IMR-90 (cell line): ENCODE data around the gene NME7. TPM values are rescaled to one million over a fixed set of nuclear protein-coding genes. Genes with fewer than 3 reads are reported as not detected.

Experiments used
- ATAC-seq: fragments of 200-7000 bp; cut with Tn5 transposase; 2 replicates; pipeline ENCODE4 v1.9.1; 2020; ENCODE audit warnings: low read depth, mild to moderate bottlenecking, moderate library complexity
- BruUV-seq: library from RNA; stranded (reverse); fragments of 400-500 nt; replicated peaks from 2 replicates; lab custom pipeline; 2021; lab: Mats Ljungman, UMichigan
- CTCF ChIA-PET: fragments of 300-600 bp; formaldehyde crosslinking; extraction: SDS; loops from one replicate; lab custom pipeline; 2021; ENCODE audit warnings: antibody characterized with exemption; lab: Yijun Ruan, JAX
- POLR2A ChIA-PET: fragments of 300-600 bp; sonication (Branson Sonifier 250); formaldehyde crosslinking; loops from one replicate; lab custom pipeline; 2022; ENCODE audit warnings: antibody characterized with exemption; ENCODE audit not compliant: unreplicated experiment; lab: Charles Lee
- DNase-seq: peaks from one replicate; pipeline ENCODE4 v3.0.0; 2013
- H2AFZ ChIP-seq: replicated peaks from 2 replicates; pipeline ENCODE3; 2013; ENCODE audit warnings: low read length, mild to moderate bottlenecking; ENCODE audit not compliant: poor library complexity
- H2AK5ac ChIP-seq: 2 replicates; pipeline ENCODE4 v1.6.1; 2013; ENCODE audit warnings: low read depth, low read length, inconsistent platforms
- H2AK9ac ChIP-seq: replicated peaks from 2 replicates; pipeline ENCODE3; 2013; ENCODE audit warnings: mild to moderate bottlenecking, low read depth, low read length, moderate library complexity; ENCODE audit not compliant: poor library complexity
- H2BK120ac ChIP-seq: 2 replicates; pipeline ENCODE4 v1.6.1; 2013; ENCODE audit warnings: low read depth, low read length, inconsistent platforms
- H2BK15ac ChIP-seq: 3 replicates; pipeline ENCODE4 v1.6.1; 2013; ENCODE audit warnings: low read depth, low read length, inconsistent platforms
- H2BK20ac ChIP-seq: 2 replicates; pipeline ENCODE4 v1.6.1; 2013; ENCODE audit warnings: low read depth, mild to moderate bottlenecking, inconsistent platforms, low read length, moderate library complexity
- H2BK5ac ChIP-seq: 2 replicates; pipeline ENCODE4 v1.6.1; 2013; ENCODE audit warnings: mild to moderate bottlenecking, low read depth, low read length, inconsistent platforms; ENCODE audit not compliant: poor library complexity, severe bottlenecking
- H3K14ac ChIP-seq: replicated peaks from 2 replicates; pipeline ENCODE4 v1.6.1; 2013; ENCODE audit warnings: low read depth, low read length, inconsistent platforms
- H3K18ac ChIP-seq: 2 replicates; pipeline ENCODE4 v1.6.1; 2013; ENCODE audit warnings: low read depth, low read length, control low read depth
- H3K23ac ChIP-seq: 2 replicates; pipeline ENCODE4 v1.6.1; 2013; ENCODE audit warnings: low read depth, low read length, inconsistent platforms
- H3K27ac ChIP-seq: 2 replicates; pipeline ENCODE4 v1.5.1; 2013; ENCODE audit warnings: mild to moderate bottlenecking, control low read depth, low read length; ENCODE audit not compliant: insufficient read depth
- H3K27me3 ChIP-seq: 2 replicates; pipeline ENCODE4 v1.6.1; 2013; ENCODE audit warnings: low read length; ENCODE audit not compliant: control insufficient read depth, insufficient read depth
- H3K36me3 ChIP-seq: 2 replicates; pipeline ENCODE4 v1.6.1; 2013; ENCODE audit warnings: low read length, mixed read lengths; ENCODE audit not compliant: control insufficient read depth, insufficient read depth
- H3K4ac ChIP-seq: 2 replicates; pipeline ENCODE4 v1.6.1; 2013; ENCODE audit warnings: low read depth, low read length, inconsistent platforms
- H3K4me1 ChIP-seq: 2 replicates; pipeline ENCODE4 v1.6.1; 2013; ENCODE audit warnings: low read length, mixed read lengths; ENCODE audit not compliant: control insufficient read depth, insufficient read depth
- H3K4me2 ChIP-seq: 2 replicates; pipeline ENCODE4 v1.6.1; 2013; ENCODE audit warnings: low read depth, mild to moderate bottlenecking, control low read depth, low read length, moderate library complexity
- H3K4me3 ChIP-seq: 2 replicates; pipeline ENCODE4 v1.5.1; 2013; ENCODE audit warnings: low read depth, mild to moderate bottlenecking, control low read depth, low read length, moderate library complexity; ENCODE audit not compliant: insufficient read depth
- H3K56ac ChIP-seq: 2 replicates; pipeline ENCODE4 v1.6.1; 2013; ENCODE audit warnings: low read length, inconsistent platforms; ENCODE audit not compliant: insufficient read depth; ENCODE audit errors: extremely low read depth
- H3K79me1 ChIP-seq, 2 experiments: 2 replicates each; pipeline ENCODE4 v1.6.1; 2013; ENCODE audit warnings: low read length in 2 of 2, inconsistent platforms in 1 of 2, low read depth in 1 of 2
- H3K9ac ChIP-seq: 2 replicates; pipeline ENCODE4 v1.6.1; 2013; ENCODE audit warnings: low read depth, low read length, control low read depth
- H3K9me1 ChIP-seq: 2 replicates; pipeline ENCODE4 v1.6.1; 2013; ENCODE audit warnings: low read length, inconsistent platforms; ENCODE audit not compliant: insufficient read depth
- H3K9me3 ChIP-seq: 2 replicates; pipeline ENCODE4 v1.6.1; 2013; ENCODE audit warnings: low read length; ENCODE audit not compliant: control insufficient read depth, insufficient read depth
- H4K20me1 ChIP-seq: 2 replicates; pipeline ENCODE4 v1.6.1; 2013; ENCODE audit warnings: low read length, inconsistent platforms; ENCODE audit not compliant: insufficient read depth
- H4K5ac ChIP-seq: 2 replicates; pipeline ENCODE4 v1.6.1; 2013; ENCODE audit warnings: mild to moderate bottlenecking, low read depth, low read length, control low read depth
- H4K8ac ChIP-seq, 2 experiments: 2 replicates each; pipeline ENCODE4 v1.6.1; 2013; ENCODE audit warnings: low read depth in 2 of 2, low read length in 2 of 2, control low read depth in 1 of 2, inconsistent platforms in 1 of 2
- H4K91ac ChIP-seq: 2 replicates; pipeline ENCODE4 v1.6.1; 2013; ENCODE audit warnings: low read depth, low read length, inconsistent platforms; ENCODE audit not compliant: insufficient read depth
- BHLHE40 ChIP-seq: fragments of 150-350 bp; IDR thresholded peaks from 2 replicates; pipeline ENCODE4 v1.6.1; 2016; ENCODE audit warnings: mild to moderate bottlenecking, low read depth, low read length
- CEBPB ChIP-seq: IDR thresholded peaks from 2 replicates; pipeline ENCODE4 v1.6.1; 2012; ENCODE audit warnings: low read depth, low read length, improper control_type of control experiment
- CHD1 ChIP-seq: IDR thresholded peaks from 2 replicates; pipeline ENCODE4 v1.6.1; 2012; ENCODE audit warnings: low read depth, low read length, improper control_type of control experiment
- CTCF ChIP-seq: conservative IDR thresholded peaks from 2 replicates; pipeline ENCODE4 v1.5.1; 2012; ENCODE audit warnings: mild to moderate bottlenecking, low read depth, low read length, improper control_type of control experiment
- FOS ChIP-seq: fragments of 150-350 bp; IDR thresholded peaks from 2 replicates; pipeline ENCODE4 v1.6.1; 2016; ENCODE audit warnings: low read depth, low read length
- MAZ ChIP-seq: IDR thresholded peaks from 2 replicates; pipeline ENCODE4 v1.6.1; 2012; ENCODE audit warnings: low read depth, mild to moderate bottlenecking, low read length, improper control_type of control experiment, moderate library complexity, borderline replicate concordance
- NFE2L2 ChIP-seq: fragments of 150-350 bp; IDR thresholded peaks from 2 replicates; pipeline ENCODE4 v1.6.1; 2016; ENCODE audit warnings: low read depth, mild to moderate bottlenecking, low read length
- POLR2A ChIP-seq: IDR thresholded peaks from 2 replicates; pipeline ENCODE4 v1.6.1; 2012; ENCODE audit warnings: mild to moderate bottlenecking, low read depth, low read length
- RAD21 ChIP-seq: IDR thresholded peaks from 2 replicates; pipeline ENCODE4 v1.6.1; 2012; ENCODE audit warnings: low read length, improper control_type of control experiment
- RCOR1 ChIP-seq: IDR thresholded peaks from 2 replicates; pipeline ENCODE4 v1.6.1; 2012; ENCODE audit warnings: mild to moderate bottlenecking, low read length, improper control_type of control experiment; ENCODE audit not compliant: insufficient replicate concordance
- USF2 ChIP-seq: fragments of 150-350 bp; IDR thresholded peaks from 2 replicates; pipeline ENCODE4 v1.6.1; 2017; ENCODE audit warnings: mild to moderate bottlenecking, antibody characterized with exemption, low read length, low read depth
- WGBS, 2 experiments: methylation state at CpG; one replicate each; pipeline versions ENCODE4 v1.1.5 to v1.1.7; 2013; ENCODE audit warnings: missing lambda C conversion rate in 2 of 2; ENCODE audit not compliant: insufficient read length in 1 of 2; ENCODE audit errors: extremely low coverage in 2 of 2; 5-methylcytosine and 5-hydroxymethylcytosine counted together
- dilution Hi-C: fragments of 300-500 bp; cut with HindIII; formaldehyde crosslinking; loops from one replicate; pipeline ENCODE4 v1.14.3; 2018; ENCODE audit warnings: low sequenced_read_pairs; ENCODE audit not compliant: unreplicated experiment
- in situ Hi-C: fragments of 300-500 bp; cut with MboI; formaldehyde crosslinking; loops from 3 replicates; pipeline ENCODE4 v1.14.3; 2019; ENCODE audit warnings: low sequenced_read_pairs, inconsistent platforms, mixed read lengths
- intact Hi-C: fragments of 100-400 bp; cut with micrococcal nuclease; formaldehyde crosslinking; loops from 2 replicates; pipeline ENCODE4 v1.10.0; 2022
- polyA plus RNA-seq, 3 experiments: library from polyadenylated mRNA; depleted of rRNA; stranded (reverse); fragments of >200 nt; gene quantifications; 2 replicates each; pipeline ENCODE4 v1.2.3, GENCODE V29; 2012; ENCODE audit warnings: low replicate concordance in 1 of 3
- total RNA-seq: library from RNA; depleted of rRNA; stranded (reverse); fragments of >200 nt; gene quantifications from 2 replicates; pipeline ENCODE4 v1.2.3, GENCODE V29; 2012

The NME7 gene
- total and polyA plus RNA-seq, 2 of the 4 experiments (the other 2 are of a cell fraction) = 18.3 to 22.4 TPM

DNA sequence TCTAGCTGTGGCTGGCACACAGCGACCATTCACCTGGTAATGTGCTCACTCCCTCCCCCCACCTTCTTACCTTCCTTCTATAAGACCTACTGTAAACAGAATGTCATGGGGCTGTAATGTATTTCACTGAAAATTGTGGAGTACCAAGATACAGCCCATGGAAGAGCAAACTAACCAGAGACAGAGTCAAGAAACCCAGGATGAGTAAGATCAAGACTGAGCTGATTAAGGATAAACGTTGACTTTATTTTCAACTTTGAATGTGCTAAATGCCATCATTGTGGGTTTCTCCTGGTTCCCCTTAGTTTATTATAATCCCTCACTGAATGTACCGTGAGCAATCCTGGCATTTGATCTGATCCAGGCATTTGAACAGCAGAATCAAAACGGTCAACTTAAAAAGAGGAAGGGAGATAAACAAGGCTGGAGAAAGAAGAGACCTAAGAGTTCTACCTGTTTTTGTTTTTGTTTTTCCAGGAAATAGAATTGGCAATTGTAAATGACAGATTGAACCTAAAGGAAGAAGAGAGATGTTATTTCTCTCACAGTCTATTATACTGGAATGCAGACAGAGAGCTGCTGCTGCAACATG is 277.2 kb downstream of the NME7 start:
- no peak overlapping the region for H2AK9ac ChIP-seq
- intact Hi-C loops = no loop called here
- H3K4me3 ChIP-seq = no peak overlapping the region
- no peaks in the 10 kb centered on the region for H3K79me1 ChIP-seq
- in situ Hi-C loops = no loop called here
- H3K9ac ChIP-seq = no peak overlapping the region
- H2AK5ac ChIP-seq = no peak overlapping the region
- no peak overlapping the region for H3K14ac ChIP-seq
- no peak overlapping the region for H3K27ac ChIP-seq
- no peak for DNase-seq
- H4K5ac ChIP-seq = no peak overlapping the region
- no peak overlapping the region for H2AFZ ChIP-seq
- no peak overlapping the region for H2BK120ac ChIP-seq
- BruUV-seq = no TSS peak
- no CpG with 5 or more reads among the region's 4 CpGs for WGBS, 2 experiments
- H3K4ac ChIP-seq = no peak overlapping the region
- no peaks in the 10 kb centered on the region for H3K9me1 ChIP-seq
- H3K23ac ChIP-seq = no peak overlapping the region; the same call in 1 of the 2 replicates
- no peak overlapping the region for H4K8ac ChIP-seq
- POLR2A ChIA-PET = no interaction called here
- no peaks in the 10 kb centered on the region for H3K9me3 ChIP-seq
- CTCF ChIA-PET = no interaction called here
- no peak overlapping the region for H2BK20ac ChIP-seq
- no peak overlapping the region for H2BK15ac ChIP-seq
- H3K27me3 ChIP-seq = peaks cover 2% of the 10 kb centered on the region; the same call in 1 of the 2 replicates
- H2BK5ac ChIP-seq = no peak overlapping the region
- no peak for ATAC-seq
- no peaks in the 10 kb centered on the region for H4K20me1 ChIP-seq
- no peak overlapping the region for H3K4me2 ChIP-seq
- H3K56ac ChIP-seq = no peak overlapping the region
- H3K4me1 ChIP-seq = no peaks in the 10 kb centered on the region
- no peak overlapping the region for H3K18ac ChIP-seq
- no peak overlapping the region for H4K91ac ChIP-seq
- no peaks in the 10 kb centered on the region for H3K36me3 ChIP-seq
- dilution Hi-C loops = no loop called here
- TF ChIP-seq RCOR1 = no peak
- TF ChIP-seq FOS = no peak
- no peak for TF ChIP-seq MAZ
- no peak for TF ChIP-seq NFE2L2
- no peak for TF ChIP-seq BHLHE40
- no peak for TF ChIP-seq USF2
- no peak for TF ChIP-seq CTCF
- TF ChIP-seq POLR2A = no peak
- TF ChIP-seq CEBPB = no peak
- no peak for TF ChIP-seq CHD1
- no peak for TF ChIP-seq RAD21
